ENCODE measurements around the gene SLC16A12.
A peak's percentile ranks its signal among the peaks of the same experiment; 100 is the strongest.

Gene SLC16A12, protein sequence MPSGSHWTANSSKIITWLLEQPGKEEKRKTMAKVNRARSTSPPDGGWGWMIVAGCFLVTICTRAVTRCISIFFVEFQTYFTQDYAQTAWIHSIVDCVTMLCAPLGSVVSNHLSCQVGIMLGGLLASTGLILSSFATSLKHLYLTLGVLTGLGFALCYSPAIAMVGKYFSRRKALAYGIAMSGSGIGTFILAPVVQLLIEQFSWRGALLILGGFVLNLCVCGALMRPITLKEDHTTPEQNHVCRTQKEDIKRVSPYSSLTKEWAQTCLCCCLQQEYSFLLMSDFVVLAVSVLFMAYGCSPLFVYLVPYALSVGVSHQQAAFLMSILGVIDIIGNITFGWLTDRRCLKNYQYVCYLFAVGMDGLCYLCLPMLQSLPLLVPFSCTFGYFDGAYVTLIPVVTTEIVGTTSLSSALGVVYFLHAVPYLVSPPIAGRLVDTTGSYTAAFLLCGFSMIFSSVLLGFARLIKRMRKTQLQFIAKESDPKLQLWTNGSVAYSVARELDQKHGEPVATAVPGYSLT

DNA sequence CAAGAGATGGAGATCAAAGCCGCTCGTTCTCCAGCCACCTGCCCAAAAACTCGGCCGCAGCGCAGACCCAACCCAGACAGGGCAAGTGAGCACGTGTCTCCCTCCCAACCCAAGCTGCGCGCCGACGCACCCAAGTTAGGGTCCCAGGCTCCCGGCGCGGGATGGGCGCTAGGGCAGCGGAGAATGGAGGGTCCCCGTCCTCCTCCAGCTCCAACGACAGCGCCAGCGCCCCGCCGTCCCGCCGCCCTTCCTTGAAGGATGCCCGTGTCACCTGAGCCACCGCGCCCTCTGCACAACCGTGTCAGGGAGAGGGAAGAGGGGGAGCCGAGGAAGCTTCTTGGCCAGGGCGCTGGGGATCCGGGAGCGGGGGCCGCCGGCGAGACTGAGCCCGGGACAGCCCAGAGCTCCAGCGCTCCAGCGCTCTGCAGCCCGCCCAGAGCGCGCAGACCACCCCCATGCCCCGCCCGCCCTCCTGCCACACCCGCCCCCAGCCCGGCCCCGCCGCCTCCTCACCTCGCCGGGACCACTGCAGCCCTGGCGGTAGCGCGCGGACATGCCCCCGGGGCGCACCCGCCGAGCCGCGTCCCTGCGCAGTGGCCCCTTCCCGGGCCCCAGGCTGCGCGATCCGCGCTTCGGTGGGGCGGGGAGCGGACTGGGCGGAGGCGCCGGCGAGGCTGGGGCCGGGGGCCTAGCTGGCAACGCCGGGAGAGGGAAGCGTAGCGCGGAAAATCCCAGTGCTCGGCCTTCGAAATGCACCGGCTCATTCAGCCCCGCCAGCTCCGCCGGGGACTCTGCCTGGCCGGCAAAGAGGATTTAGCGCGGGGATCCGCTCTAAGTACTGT lies at the start of gene SLC16A12:
TSS of gene SLC16A12 (minus strand) at position 424 of the 842 bp plus-strand sequence. CDS start 73,016 bp downstream, outside the sequence.
- DNase-seq (ENCODE audit: low spot score) = no peak

DNA sequence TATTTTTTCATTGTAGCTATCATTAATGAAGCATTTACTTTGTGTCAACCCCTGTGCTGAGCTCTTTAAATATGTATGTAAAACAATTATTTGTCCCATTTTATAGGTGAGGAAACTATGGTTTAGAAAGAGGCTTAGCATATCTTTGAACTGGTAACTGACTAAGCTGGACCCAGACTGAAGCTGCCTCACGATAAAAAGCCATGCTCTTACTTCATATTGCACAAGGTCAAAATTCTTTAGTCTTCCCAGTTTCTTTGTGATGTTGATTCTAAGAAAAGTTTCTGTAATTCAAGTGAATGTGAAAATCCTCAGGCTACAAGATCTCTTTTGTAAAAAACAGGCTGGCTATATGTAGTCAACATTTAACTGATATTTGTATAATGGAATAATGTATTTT lies 46.6 kb upstream of the SLC16A12 start:
- no peak for DNase-seq (ENCODE audit: low spot score)

DNA sequence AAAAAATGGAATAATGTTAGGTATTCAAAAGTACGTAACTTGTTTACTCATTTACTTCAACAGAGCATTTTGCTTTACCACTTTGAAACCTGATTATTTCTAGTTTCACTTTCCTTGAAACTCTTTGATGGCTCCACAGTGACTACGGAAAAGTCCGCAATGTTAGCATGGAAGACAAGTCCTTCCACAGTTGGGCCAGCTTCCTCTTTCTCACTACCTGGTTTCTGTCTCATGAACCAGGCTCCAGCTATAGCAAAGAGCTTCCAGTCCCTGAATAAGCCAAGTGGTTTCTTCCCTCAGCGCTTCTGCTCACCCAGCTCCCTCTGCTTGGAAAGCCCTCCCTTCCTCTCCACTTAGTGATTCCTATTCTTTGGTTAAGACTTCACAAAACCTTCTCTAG lies 44.8 kb upstream of the SLC16A12 start:
- DNase-seq (ENCODE audit: low spot score) = peak; percentile 4

DNA sequence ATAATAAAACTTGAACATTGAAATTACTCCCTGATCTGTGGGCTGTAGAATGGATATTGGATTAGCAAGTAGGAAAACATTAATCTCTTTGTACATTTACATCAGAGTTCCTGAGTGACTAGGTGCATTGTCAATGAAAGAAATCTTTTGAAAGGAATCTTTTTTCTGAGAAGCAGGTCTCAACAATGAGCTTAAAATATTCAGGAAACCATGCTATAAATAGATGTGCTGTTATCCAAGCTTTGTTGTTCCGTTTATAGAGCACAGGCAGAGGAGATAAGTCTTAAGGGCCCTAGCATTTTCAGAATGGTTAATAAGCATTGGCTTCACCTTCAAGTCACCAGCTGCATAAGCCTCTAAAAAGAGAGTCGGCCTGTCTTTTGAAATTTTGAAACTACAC lies 41.3 kb upstream of the SLC16A12 start:
- no peak for DNase-seq (ENCODE audit: low spot score)

DNA sequence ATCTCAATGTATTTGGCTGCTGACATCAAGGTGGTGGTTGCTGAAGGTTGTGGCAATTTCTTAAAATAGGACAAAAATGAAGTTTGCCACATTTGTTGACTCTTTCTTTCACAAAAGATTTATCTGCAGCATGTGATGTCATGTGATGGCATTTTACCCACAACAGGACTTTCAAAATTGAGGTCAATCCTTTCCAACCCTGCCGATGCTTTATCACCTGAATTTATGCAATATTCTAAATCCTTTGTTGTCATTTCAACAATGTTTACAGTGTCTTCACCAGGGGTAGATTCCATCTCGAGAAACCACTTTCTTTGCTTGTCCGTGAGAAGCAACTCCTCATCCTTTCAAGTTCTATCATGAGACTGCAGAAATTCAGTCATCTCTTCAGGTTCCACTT lies 40.6 kb upstream of the SLC16A12 start:
- no peak for DNase-seq (ENCODE audit: low spot score)

DNA sequence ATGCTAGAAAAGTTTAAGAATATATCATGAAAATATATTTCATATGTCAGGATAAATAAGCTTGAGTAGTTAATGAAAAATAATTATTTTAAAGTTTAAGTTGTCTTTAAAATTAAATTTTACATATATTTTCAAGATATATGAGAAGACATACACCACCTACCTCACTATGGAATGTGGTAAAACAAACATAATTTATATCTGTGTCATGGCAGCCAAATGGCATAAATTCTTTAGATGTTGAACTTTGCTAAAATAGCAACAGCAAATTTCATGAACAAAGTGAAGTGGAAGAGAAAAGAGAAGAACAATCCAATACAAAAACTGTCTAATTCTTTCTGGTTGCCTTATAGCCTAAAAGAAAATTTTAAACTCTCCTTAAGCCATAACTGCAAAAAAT lies 39.6 kb upstream of the SLC16A12 start:
- DNase-seq (ENCODE audit: low spot score) = no peak

DNA sequence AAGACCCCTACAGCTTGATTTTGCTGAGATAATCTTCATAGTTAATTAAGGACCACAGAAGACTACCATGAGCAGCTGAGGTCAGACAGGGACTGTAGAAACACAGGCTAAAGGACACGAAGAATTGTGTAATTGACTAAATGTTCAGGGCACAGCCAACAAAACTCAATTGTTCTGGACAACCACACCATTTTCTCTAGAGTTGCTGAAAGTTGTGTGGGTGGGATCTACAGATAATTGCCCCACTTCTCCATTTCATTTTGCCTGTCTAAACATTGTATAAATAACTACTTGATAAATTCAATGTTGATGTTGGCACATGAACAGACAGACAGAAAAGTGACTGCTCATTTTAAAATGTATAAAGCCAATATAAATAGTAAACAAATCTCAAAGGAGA lies 39.0 kb upstream of the SLC16A12 start:
- no peak for DNase-seq (ENCODE audit: low spot score)

DNA sequence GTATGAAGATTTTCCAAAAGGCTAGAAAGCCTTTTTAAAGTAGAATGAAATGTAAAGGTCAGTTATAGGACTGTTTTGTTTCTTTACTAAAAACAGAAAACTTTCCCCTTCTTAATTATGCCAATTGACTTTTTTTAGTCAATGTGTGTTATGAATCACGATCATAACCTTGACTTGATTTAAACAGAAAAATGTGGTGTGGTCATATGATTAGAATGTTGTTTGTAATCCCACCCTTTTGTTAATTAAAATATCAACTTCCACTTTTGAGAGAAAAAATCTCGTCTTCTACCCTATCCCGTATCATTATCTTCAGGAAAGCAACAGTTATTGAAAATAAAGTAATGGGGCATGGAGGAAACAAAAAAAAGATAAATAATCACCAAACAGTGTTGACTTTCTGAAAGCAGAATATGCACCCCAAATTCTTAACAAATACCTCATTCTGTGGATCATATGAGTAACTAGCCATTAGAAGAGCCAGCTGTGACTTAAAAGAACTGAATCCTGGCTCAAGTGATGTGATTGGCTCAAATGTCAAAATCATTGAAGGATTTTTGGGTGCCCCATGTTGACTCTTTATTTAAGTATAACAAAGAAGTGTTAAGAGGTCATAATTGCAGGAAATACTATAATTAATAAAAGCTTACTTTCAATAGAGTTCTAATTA lies 32.3 kb upstream of the SLC16A12 start:
- DNase-seq (ENCODE audit: low spot score) = no peak

DNA sequence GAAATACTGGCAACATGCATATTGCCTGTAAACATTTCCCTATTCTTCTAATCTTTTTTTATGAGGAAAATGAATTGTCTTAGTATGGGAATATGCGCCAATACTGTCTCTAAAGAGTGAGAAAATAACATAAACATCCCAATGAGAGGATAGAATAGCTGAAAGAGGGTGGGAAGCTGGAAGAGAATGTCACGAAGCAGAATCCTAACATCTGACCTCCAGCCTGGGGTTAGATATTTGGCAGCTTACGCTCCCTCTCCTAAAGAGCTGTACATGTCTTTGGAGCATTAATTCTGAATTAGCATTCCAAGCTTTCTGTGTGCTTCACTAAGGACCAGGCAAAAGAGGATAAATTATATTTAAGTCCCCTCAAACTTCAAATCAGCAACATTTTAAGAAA lies 31.6 kb upstream of the SLC16A12 start:
- no peak for DNase-seq (ENCODE audit: low spot score)

DNA sequence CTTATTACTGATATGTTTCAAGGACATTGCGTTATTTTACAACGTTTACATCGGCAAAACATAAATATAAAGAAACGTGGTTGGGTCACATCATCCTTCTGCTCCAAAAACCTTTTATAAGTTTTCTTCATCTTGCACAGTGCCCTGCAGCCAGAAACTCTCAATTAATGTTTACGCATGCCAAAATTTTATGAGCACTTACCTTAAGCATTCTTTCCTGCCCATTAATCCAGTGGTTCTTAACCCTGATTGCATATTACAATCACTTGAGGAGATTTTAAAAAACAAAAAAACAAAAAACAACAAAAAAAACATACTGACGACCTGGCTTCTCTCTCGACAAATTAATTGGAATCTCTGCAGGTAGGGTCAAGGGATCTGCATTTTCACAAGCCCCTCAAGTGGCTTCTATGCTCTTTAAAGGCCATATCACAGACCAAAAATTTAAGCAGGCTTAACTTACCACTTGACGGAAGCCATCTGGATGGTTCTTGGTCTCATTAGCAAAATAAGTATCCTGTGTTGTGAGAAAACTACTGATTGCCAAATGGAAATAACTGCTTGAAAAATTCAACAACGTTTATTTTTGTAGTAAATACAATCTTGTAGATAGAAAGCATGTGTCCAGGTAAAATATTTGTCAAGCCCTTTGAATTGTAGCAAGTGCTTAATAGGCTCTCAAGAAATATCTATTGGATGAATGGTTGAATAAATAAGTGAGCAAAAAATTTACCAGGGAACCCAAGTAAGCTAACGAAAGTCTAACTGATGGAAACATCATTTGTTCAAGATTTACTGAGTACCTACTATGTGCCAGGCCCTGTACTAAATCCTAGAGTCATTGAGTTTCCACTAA lies 30.9 kb upstream of the SLC16A12 start:
- DNase-seq (ENCODE audit: low spot score) = no peak

DNA sequence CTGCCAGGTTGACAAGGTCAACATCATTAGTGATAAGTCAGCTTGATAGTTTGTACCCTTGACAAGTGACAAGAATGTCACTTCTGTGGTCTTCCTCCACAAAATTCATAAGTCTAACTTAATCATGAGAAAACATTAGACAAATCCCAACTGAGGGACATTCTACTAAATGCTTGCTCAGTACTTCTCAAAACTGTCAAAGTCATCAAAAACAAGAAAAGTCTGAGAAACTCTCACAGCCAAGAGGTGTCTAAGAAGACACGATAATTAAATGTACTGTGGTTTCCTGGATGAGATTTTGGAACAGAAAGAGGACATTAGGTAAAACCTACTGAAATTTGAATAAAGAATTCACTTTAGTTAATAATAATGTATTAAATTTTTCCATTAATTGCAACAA lies 29.8 kb upstream of the SLC16A12 start:
- no peak for DNase-seq (ENCODE audit: low spot score)

DNA sequence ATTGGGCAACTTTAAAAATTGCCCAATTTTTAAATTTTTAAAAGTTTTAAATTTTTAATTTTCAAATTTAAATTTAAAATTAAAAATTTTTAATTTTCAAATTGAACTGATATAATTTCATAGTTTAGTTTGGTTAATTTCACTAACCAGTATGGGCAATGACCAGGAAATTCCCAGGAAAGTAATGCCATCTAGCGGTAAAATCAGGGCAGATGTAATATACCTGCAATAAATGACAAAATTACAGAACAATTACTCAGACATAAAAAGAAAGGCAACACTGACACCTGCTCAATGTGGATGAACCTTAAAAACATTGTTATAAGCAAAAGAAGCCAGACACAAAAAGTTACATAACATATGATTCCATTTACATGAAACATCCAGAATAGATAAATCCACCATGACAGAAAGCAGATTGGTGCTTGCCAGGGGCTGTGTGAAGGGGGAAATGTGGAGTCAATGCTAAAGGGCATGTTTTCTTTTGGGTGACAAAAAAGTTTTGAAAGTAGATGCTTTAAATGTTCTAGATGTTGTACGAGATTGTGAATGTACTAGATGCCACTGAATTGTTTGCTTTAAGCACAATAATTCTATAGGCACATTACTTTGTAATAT lies 28.6 kb upstream of the SLC16A12 start:
- DNase-seq (ENCODE audit: low spot score) = peak; percentile 33

DNA sequence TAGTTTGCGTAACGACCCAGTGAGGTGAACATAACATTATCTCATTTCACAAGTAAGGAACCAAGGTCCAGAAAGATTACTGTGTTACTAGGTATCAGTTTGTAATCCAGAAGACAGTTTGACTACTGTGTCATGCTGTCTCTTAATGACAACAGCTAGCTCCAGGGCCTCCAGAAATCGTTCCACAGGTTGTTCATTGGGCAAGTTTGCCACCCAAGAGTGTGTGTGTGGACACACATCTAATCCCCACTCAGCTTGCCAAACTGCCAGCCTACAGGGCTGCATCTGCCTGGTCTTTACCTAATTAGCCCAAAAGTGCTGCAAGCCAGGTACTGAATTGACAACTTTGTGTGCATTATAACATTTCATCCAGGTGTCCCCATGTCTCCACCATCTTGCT lies 27.9 kb upstream of the SLC16A12 start:
- no peak for DNase-seq (ENCODE audit: low spot score)

DNA sequence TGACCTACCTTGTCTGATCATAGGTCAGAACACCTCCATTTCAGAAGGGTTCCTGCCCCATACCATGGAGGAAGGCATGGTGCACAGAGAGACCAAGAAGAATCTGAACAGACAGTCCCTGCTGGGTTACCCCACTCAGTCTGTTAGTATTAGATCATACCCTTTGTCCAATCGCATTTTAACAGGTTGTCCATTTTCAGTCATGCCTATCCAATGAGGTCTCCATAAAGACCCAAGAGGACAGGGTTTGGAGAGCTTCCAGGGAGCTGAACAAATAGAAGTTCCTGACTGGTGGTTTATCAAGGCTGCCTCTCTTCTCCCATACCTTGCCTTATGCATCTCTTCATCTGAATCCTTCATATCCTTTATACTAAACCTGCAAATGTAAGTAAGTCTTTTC lies 21.2 kb upstream of the SLC16A12 start:
- no peak for DNase-seq (ENCODE audit: low spot score)

DNA sequence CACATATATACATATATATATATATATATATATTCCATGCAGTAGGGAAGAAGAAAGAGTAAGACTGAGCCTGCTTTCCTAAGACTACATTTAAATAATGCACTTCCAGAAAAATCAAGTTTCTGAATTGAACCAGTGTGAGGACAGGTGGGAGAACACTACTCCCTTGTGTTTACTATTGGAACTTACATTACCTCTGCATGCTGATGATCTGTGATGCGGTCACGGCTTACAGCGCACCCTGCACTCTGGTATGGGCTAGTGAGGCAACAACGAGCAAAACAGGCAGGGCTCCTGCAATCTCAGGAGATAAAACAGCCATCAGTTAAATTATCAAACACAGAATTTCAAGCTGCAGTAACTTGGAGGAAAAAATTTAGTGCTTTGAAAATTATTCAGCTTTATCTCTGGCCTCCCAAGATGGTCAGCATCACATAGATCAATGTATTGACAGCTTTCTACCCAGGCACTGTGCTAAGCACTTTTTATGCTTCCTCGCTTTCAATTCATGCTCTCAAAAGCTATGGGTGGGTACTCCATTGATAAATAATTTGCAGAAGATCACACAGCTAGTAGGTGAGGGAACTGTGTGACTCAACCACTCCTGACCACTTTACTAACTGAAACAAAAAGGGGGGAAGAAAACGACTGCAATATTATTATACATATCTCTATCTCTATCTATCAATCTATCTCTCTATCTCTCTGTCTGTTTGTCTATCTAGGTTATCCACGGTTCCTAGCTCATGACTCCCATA lies 20.5 kb upstream of the SLC16A12 start:
- no peak for DNase-seq (ENCODE audit: low spot score)

DNA sequence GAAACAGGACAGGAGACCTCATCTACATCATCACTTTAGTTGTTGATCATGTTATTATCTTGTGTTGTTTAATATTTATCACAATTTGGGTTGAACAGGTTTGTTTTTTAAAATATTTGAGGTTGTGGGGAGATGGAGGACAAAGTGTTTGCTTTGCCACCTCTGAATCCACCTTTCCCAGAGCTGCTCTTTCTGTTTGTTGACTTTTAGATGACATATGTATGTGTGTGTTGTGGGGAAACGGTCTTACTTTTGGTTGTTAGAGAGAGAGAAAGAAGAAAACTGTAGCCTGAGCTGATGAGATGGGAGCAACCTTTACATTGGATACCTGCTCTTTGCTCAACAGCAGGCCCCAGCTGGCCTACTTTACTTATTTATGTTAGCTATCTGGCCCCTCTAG lies 19.0 kb upstream of the SLC16A12 start:
- DNase-seq (ENCODE audit: low spot score) = no peak

DNA sequence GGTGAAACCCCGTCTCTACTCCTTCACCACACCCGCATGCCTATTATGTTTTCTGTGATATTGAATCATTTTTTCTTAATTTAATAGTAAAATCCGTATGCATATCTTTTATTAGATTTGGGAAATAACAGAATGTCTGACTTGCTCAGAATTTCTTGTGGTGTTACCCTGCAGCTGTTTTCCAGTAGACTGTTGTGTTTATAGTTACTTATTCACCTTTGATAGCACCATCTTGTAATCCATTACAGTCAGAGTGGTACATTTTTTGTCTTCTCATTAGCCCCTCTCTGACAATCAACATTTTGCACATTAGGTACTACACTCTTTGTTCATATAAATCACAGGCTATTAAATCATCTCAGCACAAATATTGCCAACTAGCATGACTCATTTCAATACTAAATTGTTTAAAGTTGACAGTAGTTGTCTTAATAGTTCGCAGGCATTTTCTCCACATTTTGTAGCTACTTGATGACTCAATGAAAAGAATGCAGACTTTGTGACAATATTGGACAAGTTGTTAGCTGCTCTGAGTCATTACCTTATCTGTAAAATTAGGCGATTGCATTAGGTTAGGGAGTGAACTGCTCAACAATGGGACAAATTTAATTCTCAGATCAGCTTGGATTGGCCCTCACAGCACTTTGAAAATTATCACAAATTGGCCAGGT lies 17.8 kb upstream of the SLC16A12 start:
- no peak for DNase-seq (ENCODE audit: low spot score)

DNA sequence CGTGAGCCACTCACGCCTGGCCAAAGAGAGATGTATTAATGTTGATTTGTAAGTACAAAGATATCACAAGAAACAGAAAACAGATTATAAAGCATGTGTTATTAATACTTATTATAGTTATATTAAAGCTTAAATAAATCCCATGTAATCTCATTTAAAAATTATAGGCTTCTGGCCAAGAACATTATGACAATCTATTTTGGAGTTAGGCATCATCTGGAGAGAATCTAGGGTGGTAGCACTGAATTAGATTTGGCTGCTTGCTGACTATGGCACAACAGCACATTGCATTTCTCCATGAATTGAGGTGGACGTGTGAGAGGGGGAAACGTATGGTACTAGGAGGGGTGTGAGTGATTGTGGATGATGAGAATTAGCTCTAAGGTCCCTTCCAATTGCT lies 16.8 kb upstream of the SLC16A12 start:
- DNase-seq (ENCODE audit: low spot score) = no peak

DNA sequence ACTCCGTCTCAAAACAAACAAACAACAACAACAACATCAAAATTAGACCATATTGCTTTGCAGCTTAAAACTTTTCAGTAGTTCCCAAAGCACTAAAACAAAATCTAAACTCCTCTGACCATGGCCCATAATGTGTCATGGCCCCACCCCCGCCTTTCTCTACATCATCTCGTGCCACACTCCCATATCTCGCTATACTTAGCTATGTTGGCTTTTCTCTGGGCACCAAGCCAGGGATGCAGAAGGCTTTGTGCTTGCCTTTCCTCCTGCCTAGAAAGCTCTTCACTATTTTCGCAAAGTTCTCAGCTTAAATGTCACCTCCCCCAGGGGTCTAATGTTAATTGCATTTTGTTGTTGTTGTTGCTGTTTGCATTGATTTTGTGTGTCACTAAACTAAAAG lies 15.1 kb upstream of the SLC16A12 start:
- no peak for DNase-seq (ENCODE audit: low spot score)

DNA sequence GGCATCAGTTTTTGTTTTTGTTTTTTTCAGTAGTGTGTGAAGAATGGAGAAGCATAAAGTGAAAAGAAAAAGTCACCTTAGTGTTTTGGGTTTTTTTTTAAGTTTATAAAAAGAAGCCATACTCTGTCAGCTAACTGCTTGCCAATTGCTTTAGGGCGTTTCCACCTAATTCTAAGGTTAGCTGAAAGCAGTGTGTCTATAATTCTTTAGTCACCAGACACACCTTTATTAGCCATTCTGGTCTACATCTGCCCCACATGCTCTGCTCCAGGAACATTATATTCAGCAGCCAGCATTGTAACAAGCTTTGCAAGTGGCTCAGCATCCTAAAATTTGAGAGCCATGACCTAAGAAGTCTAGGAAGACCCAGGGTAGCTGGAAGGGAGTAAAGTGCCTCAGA lies 14.1 kb upstream of the SLC16A12 start:
- DNase-seq (ENCODE audit: low spot score) = no peak

Measured in globus pallidus (tissue), 1 donor.